ENCODE measurements around the gene ENPP7.

DNA sequence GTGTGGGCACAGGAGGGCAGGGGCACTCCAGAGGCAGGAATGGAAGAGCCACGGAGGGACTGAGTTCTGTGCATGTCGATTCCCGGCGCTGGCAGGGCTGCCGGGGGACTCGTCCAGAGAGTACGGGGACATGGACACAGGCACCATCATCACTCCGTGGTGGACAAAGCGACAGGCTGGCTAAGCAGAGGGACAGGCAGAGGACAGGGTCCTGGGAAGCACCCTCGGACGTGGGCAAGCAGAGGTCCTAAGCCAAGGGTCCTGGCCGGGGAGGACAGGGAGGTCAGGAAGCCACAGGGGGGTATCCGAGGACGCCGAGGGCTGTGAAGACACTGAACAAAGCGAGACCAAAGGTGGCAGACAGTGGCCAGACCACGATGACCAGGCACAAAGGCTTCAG is 44.3 kb upstream of the ENPP7 start:
- no peak for TF ChIP-seq EZH2 (IDR thresholded peaks at IDR 0.05; ENCODE audit: borderline replicate concordance, low read depth, low read length, severe bottlenecking)
- TF ChIP-seq, protein P1, sequence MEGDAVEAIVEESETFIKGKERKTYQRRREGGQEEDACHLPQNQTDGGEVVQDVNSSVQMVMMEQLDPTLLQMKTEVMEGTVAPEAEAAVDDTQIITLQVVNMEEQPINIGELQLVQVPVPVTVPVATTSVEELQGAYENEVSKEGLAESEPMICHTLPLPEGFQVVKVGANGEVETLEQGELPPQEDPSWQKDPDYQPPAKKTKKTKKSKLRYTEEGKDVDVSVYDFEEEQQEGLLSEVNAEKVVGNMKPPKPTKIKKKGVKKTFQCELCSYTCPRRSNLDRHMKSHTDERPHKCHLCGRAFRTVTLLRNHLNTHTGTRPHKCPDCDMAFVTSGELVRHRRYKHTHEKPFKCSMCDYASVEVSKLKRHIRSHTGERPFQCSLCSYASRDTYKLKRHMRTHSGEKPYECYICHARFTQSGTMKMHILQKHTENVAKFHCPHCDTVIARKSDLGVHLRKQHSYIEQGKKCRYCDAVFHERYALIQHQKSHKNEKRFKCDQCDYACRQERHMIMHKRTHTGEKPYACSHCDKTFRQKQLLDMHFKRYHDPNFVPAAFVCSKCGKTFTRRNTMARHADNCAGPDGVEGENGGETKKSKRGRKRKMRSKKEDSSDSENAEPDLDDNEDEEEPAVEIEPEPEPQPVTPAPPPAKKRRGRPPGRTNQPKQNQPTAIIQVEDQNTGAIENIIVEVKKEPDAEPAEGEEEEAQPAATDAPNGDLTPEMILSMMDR (IDR thresholded peaks at IDR 0.05; ENCODE audit: borderline replicate concordance, extremely low read depth, low read length, poor library complexity, severe bottlenecking) = no peak
